ENCODE measurements around the gene LMX1B.

LMX1B gene

DNA sequence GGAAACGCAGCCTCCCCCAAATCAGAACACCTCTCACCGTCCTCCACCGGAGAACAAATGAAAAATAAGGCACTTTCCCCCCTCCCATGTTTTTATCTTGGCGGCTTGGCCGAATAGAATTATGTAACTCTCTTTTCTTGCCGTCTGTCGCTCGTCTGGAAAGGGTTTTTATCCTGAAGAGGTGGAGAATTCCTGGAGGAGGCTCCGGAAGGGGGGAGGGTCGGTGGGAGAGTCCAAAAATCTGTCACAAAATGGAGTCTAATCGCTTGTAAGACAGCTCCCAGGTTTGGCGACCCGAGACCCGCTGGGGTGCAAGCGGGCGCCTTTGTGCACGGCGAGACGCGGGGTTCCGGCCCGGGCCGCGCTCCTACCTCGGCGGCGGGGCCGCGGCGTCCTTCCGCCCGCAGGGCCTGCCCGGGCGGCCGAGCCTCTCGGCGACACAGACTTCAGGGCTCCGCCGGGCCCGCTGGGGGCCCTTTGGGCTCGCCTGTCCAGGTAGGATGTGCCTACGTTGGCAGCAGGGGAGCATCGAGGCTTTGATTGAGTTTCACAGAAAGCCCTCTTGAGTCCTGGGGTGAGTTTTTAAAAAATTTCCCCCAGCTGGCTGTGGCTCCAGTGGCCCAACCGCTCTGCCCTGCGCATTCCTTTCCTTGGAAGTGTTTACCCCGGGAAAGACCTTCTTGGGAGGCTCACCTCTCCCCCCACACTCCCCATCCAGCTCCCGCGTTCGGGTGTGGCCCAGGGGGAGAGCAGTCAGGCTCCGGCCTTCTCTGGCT, 5.0 kb downstream of the LMX1B start:
- DNase-seq: no peak

DNA sequence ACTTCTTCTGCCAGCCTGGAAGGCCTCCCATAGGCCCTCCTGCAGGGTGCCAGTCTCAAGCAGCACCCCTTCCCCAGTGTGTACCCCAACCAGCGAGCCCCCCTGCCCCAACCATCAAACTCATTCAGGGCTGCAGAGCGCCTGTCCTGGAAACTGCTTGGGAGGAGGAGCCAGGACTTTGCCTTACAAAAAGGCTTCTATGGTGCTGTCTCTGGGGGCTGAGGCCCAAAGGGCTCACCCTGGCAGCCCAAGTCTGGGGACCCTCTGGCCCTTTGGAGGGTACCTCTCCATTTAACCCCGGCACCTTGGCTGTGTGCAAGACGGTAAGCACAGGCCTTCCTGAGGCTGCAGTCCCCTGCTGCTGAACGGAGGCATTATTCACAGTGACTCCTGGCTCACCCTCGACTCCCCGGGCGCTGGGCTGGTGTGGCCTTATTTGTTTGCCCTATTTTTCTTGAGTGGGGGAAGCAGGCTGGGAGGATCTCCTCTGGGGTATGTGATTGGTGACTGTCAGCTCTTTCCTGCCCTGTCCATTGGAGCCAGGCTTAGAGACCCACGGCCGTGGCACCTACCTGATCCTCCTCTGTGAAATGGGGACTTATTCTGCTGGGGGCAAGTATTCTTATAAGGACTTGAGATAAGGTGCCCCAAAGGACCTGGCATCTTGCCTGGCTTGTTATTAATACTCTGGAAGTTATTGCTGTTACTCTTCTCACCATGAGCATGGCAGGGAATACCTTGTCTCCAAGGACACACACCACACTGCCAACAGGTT, 5.8 kb downstream of the LMX1B start:
- no peak for DNase-seq

DNA sequence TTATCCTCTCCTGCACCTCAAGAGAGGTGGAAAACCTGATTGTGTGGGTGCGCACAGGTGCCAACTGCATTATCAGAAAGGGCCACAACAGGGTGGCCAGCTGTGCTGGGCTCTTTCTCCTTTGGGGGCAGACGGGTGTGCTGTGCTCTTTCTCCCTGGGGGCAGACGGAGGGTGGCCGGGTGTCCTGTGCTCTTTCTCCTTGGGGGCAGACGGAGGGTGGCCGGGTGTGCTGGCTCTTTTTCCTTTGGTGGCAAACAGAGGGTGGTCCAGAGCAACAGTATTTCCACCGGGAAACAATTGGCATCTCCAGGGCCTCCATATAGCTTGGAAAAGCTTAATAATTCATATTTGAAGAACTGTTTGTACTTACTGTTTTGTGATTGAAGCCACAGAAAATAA, 6.8 kb downstream of the LMX1B start:
- no peak for DNase-seq

DNA sequence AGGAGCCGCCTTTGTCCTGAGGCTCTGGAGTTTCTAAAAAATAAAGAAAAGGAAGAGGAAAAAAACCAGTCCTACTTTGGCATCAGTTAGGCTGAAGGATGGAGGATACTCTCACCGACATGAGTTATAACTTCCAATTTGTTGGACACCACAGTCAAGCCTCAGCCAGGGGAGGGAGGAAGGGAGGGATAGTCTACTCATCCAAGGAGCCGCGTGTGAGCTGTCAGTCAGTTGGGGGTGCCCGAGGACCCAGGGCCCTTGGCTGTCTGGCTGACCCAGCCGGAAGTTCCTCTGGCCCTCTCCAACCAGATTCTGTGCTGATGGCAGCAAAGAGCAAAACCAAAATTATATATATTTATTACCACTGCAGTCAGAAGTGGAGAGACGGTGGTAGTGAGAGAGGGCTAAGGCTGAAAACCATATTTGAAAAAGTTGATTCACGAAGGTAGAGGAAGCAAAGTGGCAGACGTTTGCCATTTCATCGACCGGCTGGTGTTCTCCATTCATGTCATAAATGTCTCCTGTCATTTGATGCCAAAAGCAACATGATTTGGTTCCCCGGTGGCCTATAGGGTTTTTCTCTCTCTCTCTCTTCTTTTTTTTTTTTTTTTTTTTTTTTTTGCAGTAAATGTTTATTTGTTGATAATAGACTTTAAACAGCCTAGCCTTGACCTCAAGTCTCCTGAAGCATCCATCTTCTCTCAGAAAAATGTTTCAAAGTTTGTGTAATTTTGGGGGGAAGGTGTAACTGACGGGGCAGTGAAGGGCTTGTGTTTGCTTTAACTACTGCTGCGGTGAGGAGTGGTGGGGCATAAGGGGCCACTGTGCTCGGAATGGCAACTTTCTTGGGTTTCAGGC, 7.6 kb downstream of the LMX1B start:
- no peak for DNase-seq

DNA sequence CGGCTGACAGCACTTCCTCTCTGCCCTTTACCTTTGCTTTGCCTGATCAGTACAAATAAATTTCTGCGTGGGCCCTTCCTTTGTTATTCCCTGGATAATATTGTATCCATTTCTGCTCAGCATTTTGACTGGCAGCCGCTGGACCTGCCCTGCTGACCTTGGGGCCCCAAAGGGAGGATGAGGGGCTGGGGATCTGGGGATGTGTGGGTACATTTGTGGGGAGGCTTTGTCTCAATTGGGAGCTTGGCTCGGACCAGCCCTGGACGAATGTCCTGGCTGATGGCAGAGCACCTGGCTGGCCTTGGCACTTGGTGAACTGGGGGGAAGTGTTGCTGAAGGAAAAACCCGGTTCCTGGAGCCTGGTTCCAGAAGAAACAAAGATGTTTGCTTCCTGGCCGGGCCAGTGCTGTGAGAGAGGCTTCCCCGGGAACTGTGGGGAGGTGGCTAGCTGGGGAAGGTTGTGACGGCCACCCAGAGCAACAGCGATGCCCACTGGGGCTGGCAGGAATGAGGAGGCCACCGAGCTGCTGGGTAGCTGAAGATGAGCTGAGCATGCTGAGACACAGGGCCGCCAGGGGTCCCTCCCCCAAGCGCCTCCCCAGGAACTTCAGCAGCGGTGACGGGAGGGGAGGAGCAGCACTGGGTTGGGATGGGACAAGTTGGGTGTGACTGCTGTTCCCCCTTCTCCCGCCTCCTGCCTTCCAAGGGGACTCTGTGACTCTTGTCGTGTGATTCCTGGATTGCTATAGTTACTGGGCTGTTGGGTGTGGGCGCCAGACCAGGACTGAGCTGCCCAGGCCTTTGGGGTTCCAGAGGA, 8.4 kb downstream of the LMX1B start:
- DNase-seq: no peak

DNA sequence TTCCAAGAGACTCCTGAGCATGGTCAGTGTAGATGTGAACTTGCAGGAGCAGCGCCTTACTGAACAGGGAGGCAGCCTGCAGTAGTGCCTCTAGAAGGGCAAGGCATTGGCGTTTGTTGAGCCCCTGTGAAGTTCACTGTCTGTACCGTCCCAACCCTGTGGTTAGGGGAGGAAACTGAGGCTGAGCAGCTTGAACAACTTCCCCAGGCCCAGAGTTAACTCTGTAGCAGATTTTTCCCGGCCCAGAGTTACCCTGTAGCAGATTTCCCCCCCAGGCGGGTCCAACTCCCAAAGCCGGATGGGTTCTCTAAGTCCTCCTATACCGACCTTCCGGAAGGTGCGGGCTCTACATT, 9.6 kb downstream of the LMX1B start:
- no peak for DNase-seq

DNA sequence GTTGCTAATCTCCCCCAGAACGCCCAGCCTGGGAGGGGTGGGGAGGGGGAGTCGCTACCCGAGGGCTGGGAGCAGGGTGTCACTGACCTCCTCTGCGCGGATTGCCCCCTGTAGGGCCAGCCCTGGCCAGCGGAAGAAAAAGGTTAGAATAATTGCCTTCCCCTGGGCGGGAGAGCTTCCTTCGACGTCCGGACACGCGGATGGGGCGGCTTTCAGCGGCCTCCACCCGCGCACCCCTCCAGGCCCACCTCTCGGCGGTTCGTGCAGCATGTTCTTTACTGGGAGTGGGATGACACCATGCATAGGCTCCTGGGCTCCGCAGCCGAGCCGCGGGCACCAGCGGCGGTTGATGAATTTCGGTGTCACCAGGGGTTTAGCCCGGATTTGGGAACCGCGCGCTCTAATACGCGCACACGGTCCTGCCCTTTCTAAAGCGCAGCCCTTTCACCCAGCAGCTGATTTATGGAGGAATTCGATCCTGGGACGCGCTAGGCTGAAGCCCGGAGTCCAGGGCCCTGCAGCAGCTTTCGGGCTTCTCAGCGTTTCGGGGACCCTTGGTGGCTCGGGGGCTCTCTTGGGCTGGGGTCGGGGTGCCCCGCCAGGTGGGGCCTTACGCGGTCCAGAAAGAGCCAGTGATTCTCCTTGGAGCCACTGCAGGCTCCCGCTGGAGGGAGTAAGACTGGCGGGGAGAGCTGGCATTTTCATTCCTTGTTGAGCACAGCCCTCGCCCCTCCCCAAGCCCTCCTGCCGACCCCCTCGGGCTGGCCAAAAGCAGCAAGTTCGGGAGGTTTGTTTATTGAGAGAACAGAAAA, 10.1 kb downstream of the LMX1B start:
- DNase-seq: no peak

DNA sequence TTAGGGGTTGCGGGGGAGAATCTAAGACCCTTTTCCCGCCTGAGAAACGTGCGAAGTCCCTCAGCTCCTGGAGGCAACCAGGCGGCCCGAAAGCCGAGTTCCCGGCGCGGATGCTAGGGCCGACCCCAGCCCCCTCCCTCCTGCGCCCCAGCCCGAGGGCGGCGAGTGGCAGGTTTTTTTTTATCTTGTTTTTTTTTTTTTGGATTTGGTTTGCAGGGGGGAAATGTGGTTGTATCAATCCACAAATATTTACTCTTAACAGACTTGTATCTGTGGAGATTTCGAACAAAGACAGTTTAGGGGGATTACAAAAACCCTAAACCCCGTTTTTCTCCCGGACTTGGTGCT, 10.7 kb downstream of the LMX1B start:
- no peak for DNase-seq

DNA sequence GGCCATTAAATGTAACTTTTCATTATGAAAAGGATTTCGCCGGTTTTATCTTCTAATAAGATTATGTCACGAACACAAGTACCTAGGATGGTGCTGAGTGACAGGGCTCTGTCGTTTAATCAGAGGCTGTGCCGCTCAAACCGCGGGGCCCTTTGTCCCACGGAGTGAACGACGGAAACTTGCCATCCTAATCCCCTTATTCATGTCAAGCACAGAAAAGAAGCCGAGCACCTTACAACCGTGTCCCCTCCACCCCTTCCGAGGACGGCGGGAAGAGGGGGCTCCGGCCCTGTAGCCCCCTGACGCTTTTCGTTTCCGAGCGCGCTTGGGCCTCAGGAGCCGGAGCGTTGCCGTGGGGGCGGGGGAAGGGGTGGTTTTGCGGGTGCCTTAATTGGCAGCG, 11.2 kb downstream of the LMX1B start:
- no peak for DNase-seq

DNA sequence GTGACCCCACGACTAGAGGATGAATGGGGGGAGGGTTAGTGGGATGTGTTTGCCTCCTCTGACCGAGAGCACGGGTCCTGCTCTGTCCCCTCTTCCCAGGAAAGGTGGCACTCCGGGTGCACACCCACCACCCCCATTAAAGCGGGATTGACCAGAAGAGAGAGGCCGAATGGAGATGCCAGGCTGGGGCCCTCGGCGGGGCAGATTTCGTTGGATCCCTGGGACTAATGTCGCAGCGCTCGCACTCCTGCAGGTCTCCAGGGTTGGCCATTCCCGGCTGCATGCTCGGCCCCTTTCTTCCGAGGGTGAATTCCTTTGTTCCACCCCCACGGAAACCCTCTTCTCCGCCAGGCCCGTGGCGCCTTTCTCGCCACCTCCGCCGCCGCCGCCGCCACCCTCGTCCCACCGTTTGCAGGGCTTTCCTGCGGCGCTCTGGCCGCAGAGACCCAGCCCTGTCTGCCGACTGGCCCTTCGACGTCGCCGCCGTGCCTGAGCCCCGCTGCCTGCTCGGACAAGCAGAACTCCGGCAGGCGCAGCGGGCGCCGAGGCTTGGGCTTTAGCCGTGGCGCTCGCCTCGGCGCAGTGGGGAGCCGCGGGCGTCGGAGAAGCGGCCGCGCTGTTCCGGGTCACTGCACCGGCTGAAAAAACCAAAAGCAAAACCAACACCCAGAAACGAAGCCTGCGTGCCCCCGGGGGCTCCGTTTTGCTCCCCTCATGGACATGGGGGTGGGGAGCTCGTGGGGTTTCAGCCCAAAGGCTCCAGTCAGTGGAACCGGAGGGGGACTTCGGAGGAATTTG, 11.8 kb downstream of the LMX1B start:
- DNase-seq: no peak

DNA sequence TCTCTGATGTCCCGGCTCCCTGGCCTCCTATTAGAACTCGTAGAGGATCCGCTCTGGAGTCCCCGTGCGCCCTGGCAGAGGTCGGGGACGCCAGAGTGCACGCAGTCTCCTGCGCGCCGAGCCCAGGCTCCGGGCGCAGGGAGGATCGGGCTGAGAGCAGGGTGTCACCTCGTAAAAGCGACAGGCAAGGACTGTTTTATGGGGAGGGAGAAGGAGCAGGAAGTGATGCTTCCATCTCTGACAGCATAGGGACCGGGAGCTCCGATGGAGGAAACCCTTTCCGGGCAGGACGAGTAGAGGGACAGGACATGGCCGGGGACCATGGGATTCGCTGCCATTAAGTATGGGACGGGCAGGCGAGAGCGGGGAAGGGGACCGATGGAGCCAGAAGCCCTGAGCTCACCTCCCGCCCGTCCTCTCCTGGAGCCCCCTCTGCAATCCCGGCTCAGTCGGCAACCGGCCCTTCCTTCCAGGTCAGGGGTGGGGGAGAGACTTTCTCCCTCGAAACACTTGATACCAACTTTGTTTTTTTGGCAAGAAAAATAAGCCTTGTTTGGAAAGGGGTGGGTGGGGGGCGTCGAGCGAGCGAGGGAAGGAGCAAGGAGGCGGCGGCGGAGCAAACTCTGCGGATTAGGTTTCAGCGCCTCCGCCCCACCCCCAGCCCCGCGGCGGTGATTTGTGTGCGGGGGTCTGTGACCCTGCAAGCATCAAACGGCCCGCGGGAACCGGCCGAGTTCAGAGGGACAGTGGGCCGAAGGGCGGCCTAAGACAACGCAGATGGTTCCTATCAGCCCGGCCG, 12.6 kb downstream of the LMX1B start:
- no peak for DNase-seq

DNA sequence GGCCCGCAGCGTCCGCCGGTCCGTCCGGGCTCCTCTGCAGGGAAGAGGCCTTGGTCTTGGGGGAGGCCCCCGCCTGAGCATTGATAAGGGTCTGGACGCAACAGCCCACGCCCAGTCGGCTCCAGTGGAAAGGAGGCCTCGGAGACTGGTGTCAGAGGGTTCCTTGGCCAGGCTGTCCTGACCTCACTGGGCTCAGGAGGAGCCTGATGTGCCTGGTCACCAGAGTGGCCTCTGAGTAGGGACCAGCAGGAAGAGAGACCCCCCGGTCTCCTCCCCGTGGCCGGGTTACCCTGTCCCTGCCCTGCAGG, 13.2 kb downstream of the LMX1B start:
- no peak for DNase-seq

DNA sequence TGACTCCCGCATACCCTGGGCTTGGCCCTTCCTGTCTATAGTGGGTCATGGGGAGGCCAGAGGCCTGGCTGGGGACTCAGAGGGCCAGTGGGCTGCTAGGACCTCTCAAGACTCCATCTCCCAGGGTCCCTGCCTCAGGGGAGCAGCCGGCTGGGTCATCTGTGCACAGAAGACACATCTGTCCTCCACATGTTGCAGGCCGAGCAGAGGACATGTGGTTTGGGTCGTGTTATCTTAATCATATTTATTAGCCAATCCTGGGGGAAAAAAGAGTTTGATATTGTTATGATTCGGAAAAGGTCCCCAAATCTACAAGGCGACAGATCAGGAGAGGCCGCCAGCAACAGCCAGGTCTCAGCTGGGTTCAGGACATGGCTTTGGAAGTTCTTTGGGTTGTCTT, 14.4 kb downstream of the LMX1B start:
- DNase-seq: no peak

DNA sequence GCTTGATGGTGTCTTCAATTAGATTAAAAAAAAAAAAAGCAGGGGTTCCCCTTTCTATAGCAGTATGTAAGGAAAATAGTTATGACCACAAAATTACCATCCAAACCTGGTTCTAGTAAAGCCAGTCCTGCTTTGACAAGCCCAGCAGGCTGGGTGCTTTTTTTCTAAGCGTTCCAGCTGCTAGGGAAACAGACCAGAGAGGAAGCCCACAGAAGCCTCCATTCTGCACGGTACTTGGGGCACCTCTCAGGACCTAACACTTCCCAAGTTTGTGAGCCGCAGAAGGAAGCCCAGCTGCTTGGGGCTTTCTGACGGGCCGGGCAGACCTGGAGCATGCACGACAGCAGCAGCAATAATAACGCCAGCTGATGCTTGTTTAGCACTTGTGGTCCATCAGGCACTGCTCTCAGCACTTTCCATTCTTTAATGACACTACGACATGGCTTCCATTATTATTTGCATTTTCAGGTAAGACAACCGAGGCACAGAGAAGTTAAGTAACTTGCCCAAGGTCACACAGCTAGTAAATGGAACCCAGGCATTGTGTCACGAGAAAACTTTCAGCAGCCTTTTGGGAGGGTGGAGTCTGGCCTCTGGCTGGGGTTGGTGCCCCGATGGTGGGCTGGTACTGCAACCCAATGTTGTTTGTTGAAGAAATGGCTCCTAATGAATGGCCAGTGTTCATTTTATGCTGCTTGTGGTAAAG, 15.4 kb downstream of the LMX1B start:
- DNase-seq: no peak

DNA sequence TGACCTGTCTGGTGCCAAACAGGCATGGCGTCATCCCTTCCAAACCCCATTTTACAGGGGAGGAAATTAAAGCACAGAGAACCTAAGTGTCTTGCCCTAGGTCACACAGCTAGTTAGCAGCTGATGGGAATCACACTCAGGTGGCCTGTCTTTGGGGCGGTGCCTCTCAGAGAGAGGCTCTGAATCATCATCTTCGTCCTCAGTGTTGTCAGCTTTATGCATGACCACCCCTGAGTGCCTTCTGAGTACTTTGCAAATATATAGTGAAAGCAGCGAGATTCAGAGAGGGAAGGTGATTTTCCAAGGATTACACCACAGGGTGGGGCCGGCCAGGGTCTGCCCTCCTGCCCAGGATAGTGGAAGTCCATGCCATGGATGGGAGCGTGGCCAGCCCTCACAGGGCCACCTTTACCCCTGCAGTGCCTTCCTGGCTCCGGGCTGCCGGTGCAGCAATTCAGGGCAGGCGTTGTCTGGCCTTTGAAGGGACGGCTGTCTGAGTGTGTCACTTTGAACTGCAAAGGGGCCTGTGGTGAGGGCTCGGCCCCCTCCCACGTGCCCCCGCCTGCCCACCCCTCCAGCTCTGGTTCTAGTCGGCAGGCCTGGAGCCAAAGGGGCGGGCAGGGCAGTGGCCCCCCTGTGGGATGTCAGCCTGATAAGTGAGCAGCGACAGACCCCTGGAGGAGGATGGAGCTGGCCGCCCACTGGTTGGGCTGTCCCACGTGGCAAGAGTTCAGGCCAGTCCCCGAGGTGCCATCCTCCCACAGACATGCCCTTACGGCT, 16.9 kb downstream of the LMX1B start:
- no peak for DNase-seq

DNA sequence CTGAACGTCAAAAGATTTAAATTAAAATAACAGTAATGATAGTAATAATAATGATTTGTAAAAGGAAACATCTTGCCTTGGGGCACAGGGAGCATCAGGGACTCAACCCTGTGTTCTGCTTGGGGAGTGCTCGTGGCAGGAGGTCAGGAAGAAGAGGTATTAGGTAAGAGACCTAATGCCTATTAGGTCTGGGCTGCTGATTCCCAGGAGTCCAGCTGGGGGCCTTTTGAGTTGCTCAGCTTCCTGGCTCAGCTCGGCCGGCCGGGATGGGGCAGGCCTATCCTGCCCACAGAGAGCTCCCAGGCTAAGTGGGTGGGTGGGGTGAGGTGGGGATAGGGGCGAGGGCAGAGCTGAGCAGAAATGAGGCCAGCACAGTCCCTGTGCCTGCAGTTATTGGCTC, 17.5 kb downstream of the LMX1B start:
- DNase-seq: no peak

DNA sequence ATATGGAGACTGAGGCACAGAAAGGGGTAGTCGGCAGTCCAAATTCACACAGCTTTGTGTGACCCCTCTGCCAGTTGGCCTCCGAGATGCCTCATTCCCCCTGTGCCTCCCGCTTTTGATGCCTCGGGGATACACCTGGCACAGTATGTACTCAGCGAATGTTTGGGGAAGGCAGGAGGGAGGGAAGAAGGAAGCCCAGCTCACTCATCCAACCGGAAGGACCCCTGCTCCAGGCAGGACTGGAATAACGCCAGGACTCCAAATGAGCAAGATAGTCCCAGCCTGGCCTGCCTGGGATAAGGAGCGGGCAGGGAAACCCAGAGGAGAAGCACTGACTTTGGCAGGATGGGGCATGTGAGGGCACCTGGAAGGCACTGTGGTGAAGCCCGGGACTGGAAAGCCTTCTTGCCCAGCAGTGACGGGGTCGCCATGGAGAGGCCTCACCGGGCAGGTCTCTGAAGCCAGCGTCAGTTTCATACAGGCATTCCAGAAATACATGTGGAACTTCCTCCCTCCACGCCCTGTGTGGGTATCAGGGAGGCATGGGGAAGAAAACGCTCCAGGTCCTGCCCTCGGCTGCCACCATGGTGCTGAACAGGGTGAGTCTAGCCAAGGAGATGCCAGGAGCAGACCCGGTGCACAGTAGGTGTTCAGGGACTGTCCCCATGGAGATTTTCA, 20.3 kb downstream of the LMX1B start:
- DNase-seq: no peak

DNA sequence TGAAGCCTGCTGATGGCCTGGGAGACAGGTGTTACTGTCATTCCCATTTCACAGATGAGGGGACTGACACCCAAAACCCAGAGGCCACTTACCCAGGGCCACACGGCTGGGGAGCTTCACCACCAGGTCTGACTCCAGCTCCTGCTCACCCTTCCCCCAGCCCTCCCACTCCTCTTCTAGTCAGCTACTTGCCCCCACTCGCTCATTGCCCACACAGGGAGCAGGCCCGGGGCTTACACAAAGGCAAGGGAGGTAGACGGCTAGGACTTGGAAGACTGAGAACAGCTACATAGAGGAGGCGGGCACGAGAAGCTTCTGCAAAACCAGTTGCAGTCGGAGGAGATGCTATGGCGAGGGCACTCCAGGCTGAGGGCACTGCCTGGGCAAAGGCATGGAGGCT, 21.3 kb downstream of the LMX1B start:
- no peak for DNase-seq
